Amygdala (tissue), 56 donors: Measurements from ENCODE around the gene SATL1.
"Not testable (repeated sequence)": the region's sequence is repeated elsewhere in the genome, so short reads cannot be mapped to it uniquely, and the experiment has no call there.

Experiments used
- DNase-seq, 56 donors: peaks; one replicate each; lab custom pipeline; 2025; lab: John Stamatoyannopoulos, UW

SATL1 gene

GRCh38 chrX:85112293-85112692 lies 131.3 kb downstream of the SATL1 start:
- no peak for DNase-seq

- DNase-seq = peak in 1 of 56 donors; percentile 1
These were observed 132.2 kb downstream of the SATL1 start for GRCh38 chrX:85111347-85111746.

- DNase-seq = no peak
These were observed 134.3 kb downstream of the SATL1 start for GRCh38 chrX:85109235-85109634.

GRCh38 chrX:85108165-85108564 lies 135.4 kb downstream of the SATL1 start:
- no peak for DNase-seq

GRCh38 chrX:85107407-85107806 lies 136.2 kb downstream of the SATL1 start:
- DNase-seq = no peak

- DNase-seq = no peak
These were observed 154.2 kb downstream of the SATL1 start for GRCh38 chrX:85089321-85089840.

- peak in 4 of 56 donors; percentile 1 to 14 (median 9) for DNase-seq
These were observed 158.7 kb downstream of the SATL1 start for GRCh38 chrX:85084770-85085393.

GRCh38 chrX:85077247-85077646 lies 166.3 kb downstream of the SATL1 start:
- not testable (repeated sequence) for DNase-seq

GRCh38 chrX:85065512-85066198 lies 177.9 kb downstream of the SATL1 start:
- DNase-seq = no peak

GRCh38 chrX:85052636-85053343 lies 190.8 kb downstream of the SATL1 start:
- no peak for DNase-seq

- no peak for DNase-seq
These were observed 191.4 kb downstream of the SATL1 start for GRCh38 chrX:85052205-85052604.

GRCh38 chrX:85051627-85052026 lies 192.0 kb downstream of the SATL1 start:
- DNase-seq = no peak
